ENCODE data around the gene TAF1. TPM values are rescaled to one million over a fixed set of nuclear protein-coding genes. Genes with fewer than 3 reads are reported as not detected.
"Not testable (repeated sequence)": the region's sequence is repeated elsewhere in the genome, so short reads cannot be mapped to it uniquely, and the experiment has no call there.

TAF1 gene
- total RNA-seq, 4 donors from 2014 or later, result 36.0 to 59.4 (median 48.8) TPM

GRCh38 chrX:71326394-71326793 is 39.8 kb upstream of the TAF1 start:
- Histone ChIP-seq H3K9me3 (no peaks in the 10 kb centered on the region), H3K4me1 (no peaks in the 10 kb centered on the region), H3K27me3 (no peaks in the 10 kb centered on the region), H3K27ac (no peak overlapping the region), H3K4me3 (replicated peaks in 1 of 3) (no peak overlapping the region), H3K36me3 (no peaks in the 10 kb centered on the region)
- intact Hi-C loops (cut with DNase I), result no loop called here
- no peak for DNase-seq
- WGBS, 2 donors, result 97 to 100% methylated on average over 3 of the region's 3 CpGs
- TF ChIP-seq POLR2A (IDR thresholded peaks at IDR 0.05), result no peak
- TF ChIP-seq CTCF (IDR thresholded peaks at IDR 0.05), result no peak

GRCh38 chrX:71349151-71349665 is 16.9 kb upstream of the TAF1 start:
- H3K9me3 ChIP-seq; H3K27me3 ChIP-seq; DNase-seq; H3K4me1 ChIP-seq; H3K27ac ChIP-seq; H3K4me3 ChIP-seq (replicated peaks in 1 of 3); intact Hi-C loops (cut with DNase I); H3K36me3 ChIP-seq: not testable (repeated sequence)
- WGBS, 2 donors, result 74 to 82% methylated on average over 3 to 5 of the region's 5 CpGs

GRCh38 chrX:71349867-71350266 is 16.3 kb upstream of the TAF1 start:
- intact Hi-C loops (cut with DNase I); H3K36me3 ChIP-seq; DNase-seq; H3K27me3 ChIP-seq; H3K4me1 ChIP-seq; H3K27ac ChIP-seq; H3K9me3 ChIP-seq; H3K4me3 ChIP-seq (replicated peaks in 1 of 3): not testable (repeated sequence)
- WGBS, 2 donors, result no CpG with 5 or more reads among the region's 6 CpGs

- DNase-seq; H3K4me1 ChIP-seq; H3K27ac ChIP-seq; intact Hi-C loops (cut with DNase I); H3K36me3 ChIP-seq; H3K4me3 ChIP-seq (replicated peaks in 1 of 3); H3K27me3 ChIP-seq; H3K9me3 ChIP-seq: not testable (repeated sequence)
- 80% methylated on average over 2 of the region's 5 CpGs; no CpG with 5 or more reads in 1 of the 2 donors for WGBS, 2 donors
These were observed 13.7 kb upstream of the TAF1 start for GRCh38 chrX:71352439-71352838.

- WGBS, 2 donors, result 97 to 98% methylated on average over 14 of the region's 14 CpGs
- intact Hi-C loops (cut with DNase I), result no loop called here
- TF ChIP-seq CTCF (IDR thresholded peaks at IDR 0.05) (no peak), POLR2A (IDR thresholded peaks at IDR 0.05) (no peak)
- Histone ChIP-seq H3K9me3 (no peaks in the 10 kb centered on the region), H3K36me3 (no peaks in the 10 kb centered on the region), H3K27me3 (no peaks in the 10 kb centered on the region), H3K4me1 (peaks cover 0 to 11% of the 10 kb centered on the region in 2 donors), H3K27ac (no peak overlapping the region), H3K4me3 (replicated peaks in 1 of 3) (no peak overlapping the region)
- no peak for DNase-seq
These were observed 1.9 kb upstream of the TAF1 start for GRCh38 chrX:71364221-71364620.

GRCh38 chrX:71365356-71365874 is 742 bp upstream of the TAF1 start:
- H3K27ac ChIP-seq, result peak overlapping the region; percentile 57 to 86 (median 78)
- TF ChIP-seq POLR2A (IDR thresholded peaks at IDR 0.05) (no peak), CTCF (IDR thresholded peaks at IDR 0.05) (no peak)
- 5 to 6% methylated on average over 8 to 16 of the region's 16 CpGs for WGBS, 2 donors
- intact Hi-C loops (cut with DNase I), result no loop called here
- H3K4me3 ChIP-seq (replicated peaks in 1 of 3), result peak overlapping the region in 2 of 3 donors; percentile 38 to 71
- H3K36me3 ChIP-seq, result peaks cover 0 to 2% of the 10 kb centered on the region in 2 donors
- no peaks in the 10 kb centered on the region for H3K9me3 ChIP-seq
- H3K27me3 ChIP-seq, result no peaks in the 10 kb centered on the region
- H3K4me1 ChIP-seq, result peaks cover 0 to 11% of the 10 kb centered on the region in 2 donors
- DNase-seq, result no peak
